OCI-LY3 (cell line): Measurements from ENCODE around the gene TMEM8B.
A peak's percentile ranks its signal among the peaks of the same experiment; 100 is the strongest.

Source experiments
- H2AFZ ChIP-seq: fragments of 200-600, 300-600 bp; shearing (Covaris generic); 2 replicates; pipeline ENCODE4 v1.6.0; 2014; ENCODE audit warnings: antibody characterized with exemption, low read depth, low read length
- H3K27ac ChIP-seq: fragments of 200-600, 300-600 bp; sonication (generic); 2 replicates; pipeline ENCODE4 v1.5.1; 2014; ENCODE audit warnings: mild to moderate bottlenecking, low read length, moderate library complexity, mixed read lengths
- H3K27me3 ChIP-seq: fragments of 200-600, 300-600 bp; sonication (generic); 2 replicates; pipeline ENCODE4 v1.6.1; 2014; ENCODE audit warnings: low read depth, low read length, mixed read lengths
- H3K36me3 ChIP-seq: fragments of 200-600, 300-600 bp; sonication (generic); replicated peaks from 2 replicates; pipeline ENCODE3; 2014; ENCODE audit warnings: low read depth, low read length, mixed read lengths
- H3K4me1 ChIP-seq: fragments of 300-600, 200-600 bp; sonication (generic); 2 replicates; pipeline ENCODE4 v1.6.1; 2014; ENCODE audit warnings: low read length, mixed read lengths
- H3K4me2 ChIP-seq: fragments of 200-600, 300-600 bp; sonication (generic); 2 replicates; pipeline ENCODE4 v1.6.1; 2014; ENCODE audit warnings: low read length, mixed read lengths
- H3K4me3 ChIP-seq: fragments of 300-600, 200-600 bp; sonication (generic); 2 replicates; pipeline ENCODE4 v1.5.1; 2014; ENCODE audit warnings: antibody characterized with exemption, mild to moderate bottlenecking, low read length, moderate library complexity
- H3K79me2 ChIP-seq: fragments of 300-600, 200-600 bp; shearing (Covaris generic); 2 replicates; pipeline ENCODE4 v1.6.1; 2014; ENCODE audit warnings: mild to moderate bottlenecking, low read length, mixed read lengths
- H3K9ac ChIP-seq: fragments of 300-600, 200-600 bp; shearing (Covaris generic); 2 replicates; pipeline ENCODE4 v1.6.0; 2014; ENCODE audit warnings: mild to moderate bottlenecking, low read length, moderate library complexity
- H3K9me3 ChIP-seq: fragments of 200-600, 300-600 bp; shearing (Covaris generic); 2 replicates; pipeline ENCODE4 v1.6.1; 2014; ENCODE audit warnings: low read length, mixed read lengths; ENCODE audit not compliant: insufficient read depth
- H4K20me1 ChIP-seq: fragments of 200-600, 300-600 bp; sonication (generic); 2 replicates; pipeline ENCODE4 v1.6.1; 2016; ENCODE audit warnings: low read length, mixed read lengths; ENCODE audit not compliant: insufficient read depth
- CTCF ChIP-seq: fragments of 200-600, 300-600 bp; sonication (generic); IDR thresholded peaks from 2 replicates; pipeline ENCODE4 v1.5.1; 2014; ENCODE audit warnings: antibody characterized with exemption, low read length, low read depth
- EZH2phosphoT487 ChIP-seq: fragments of 200-600 bp; shearing (Covaris generic); IDR thresholded peaks from 2 replicates; pipeline ENCODE4 v1.6.1; 2018; ENCODE audit warnings: antibody characterized with exemption, mixed run types, low read depth

Gene TMEM8B

GRCh38 chr9:35845824-35846771 is 17.1 kb downstream of the TMEM8B start:
- Histone ChIP-seq H3K27ac (no peak overlapping the region), H2AFZ (no peak overlapping the region), H3K4me3 (no peak overlapping the region), H4K20me1 (no peaks in the 10 kb centered on the region), H3K36me3 (peaks cover 13% of the 10 kb centered on the region), H3K9me3 (no peaks in the 10 kb centered on the region), H3K4me1 (peaks cover 47% of the 10 kb centered on the region), H3K27me3 (no peaks in the 10 kb centered on the region), H3K9ac (no peak overlapping the region), H3K79me2 (no peaks in the 10 kb centered on the region), H3K4me2 (no peak overlapping the region; the same call in 1 of the 2 replicates)
- TF ChIP-seq CTCF (no peak), EZH2phosphoT487 (no peak)

GRCh38 chr9:35847792-35848572 is 19.0 kb downstream of the TMEM8B start:
- H3K4me2 ChIP-seq = peak overlapping the region; percentile 50
- peaks cover 7% of the 10 kb centered on the region for H3K36me3 ChIP-seq
- H4K20me1 ChIP-seq = no peaks in the 10 kb centered on the region
- TF ChIP-seq EZH2phosphoT487 = no peak
- TF ChIP-seq CTCF = no peak
- no peaks in the 10 kb centered on the region for H3K9me3 ChIP-seq
- H3K27me3 ChIP-seq = no peaks in the 10 kb centered on the region
- peak overlapping the region; percentile 11; the same call in 1 of the 2 replicates for H3K9ac ChIP-seq
- H3K4me1 ChIP-seq = peaks cover 38% of the 10 kb centered on the region
- no peak overlapping the region for H3K4me3 ChIP-seq
- H3K27ac ChIP-seq = peak overlapping the region; percentile 61
- no peak overlapping the region for H2AFZ ChIP-seq
- no peaks in the 10 kb centered on the region for H3K79me2 ChIP-seq

GRCh38 chr9:35852267-35852815 is 23.3 kb downstream of the TMEM8B start:
- TF ChIP-seq CTCF (no peak), EZH2phosphoT487 (no peak)
- Histone ChIP-seq H3K4me1 (peaks cover 12% of the 10 kb centered on the region), H2AFZ (no peak overlapping the region), H3K36me3 (peaks cover 1% of the 10 kb centered on the region), H3K27me3 (no peaks in the 10 kb centered on the region), H3K4me2 (no peak overlapping the region), H3K27ac (no peak overlapping the region), H3K79me2 (no peaks in the 10 kb centered on the region), H4K20me1 (no peaks in the 10 kb centered on the region), H3K9ac (no peak overlapping the region), H3K4me3 (no peak overlapping the region), H3K9me3 (no peaks in the 10 kb centered on the region)
